ENCODE data around the gene SPACA4. TPM values are rescaled to one million over a fixed set of nuclear protein-coding genes. Genes with fewer than 3 reads are reported as not detected.
A peak's percentile ranks its signal among the peaks of the same experiment; 100 is the strongest.

SPACA4 gene
- total RNA-seq, 1 experiment from 2014 or later = not detected

DNA sequence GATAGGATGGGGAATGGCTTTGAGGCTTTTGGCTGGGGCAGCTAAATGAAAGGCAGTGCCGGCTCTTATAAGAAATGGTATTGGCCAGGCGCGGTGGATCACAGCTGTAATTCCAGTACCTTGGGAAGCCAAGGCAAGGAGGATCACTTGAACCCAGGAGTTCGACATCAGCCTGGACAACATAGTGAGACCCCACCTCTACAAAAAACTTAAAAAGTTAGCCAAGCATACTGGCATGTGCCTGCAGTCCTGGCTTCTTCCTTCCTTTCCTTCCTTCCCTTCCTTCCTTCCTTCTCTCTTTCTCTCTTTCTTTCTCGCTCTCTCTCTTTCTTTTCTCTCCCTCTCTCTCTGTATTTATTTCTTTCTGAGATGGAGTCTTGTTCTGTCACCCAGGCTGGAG is 36.3 kb downstream of the SPACA4 start:
- TF ChIP-seq TCF7L2 (IDR thresholded peaks at IDR 0.05; ENCODE audit: low read depth, low read length) (no peak), SIN3A (IDR thresholded peaks at IDR 0.05; ENCODE audit: borderline replicate concordance, insufficient read depth, low read depth, low read length) (no peak), POLR2AphosphoS5 (IDR thresholded peaks at IDR 0.05; ENCODE audit: low read depth, low read length) (no peak)
- TF ChIP-seq, protein P1, sequence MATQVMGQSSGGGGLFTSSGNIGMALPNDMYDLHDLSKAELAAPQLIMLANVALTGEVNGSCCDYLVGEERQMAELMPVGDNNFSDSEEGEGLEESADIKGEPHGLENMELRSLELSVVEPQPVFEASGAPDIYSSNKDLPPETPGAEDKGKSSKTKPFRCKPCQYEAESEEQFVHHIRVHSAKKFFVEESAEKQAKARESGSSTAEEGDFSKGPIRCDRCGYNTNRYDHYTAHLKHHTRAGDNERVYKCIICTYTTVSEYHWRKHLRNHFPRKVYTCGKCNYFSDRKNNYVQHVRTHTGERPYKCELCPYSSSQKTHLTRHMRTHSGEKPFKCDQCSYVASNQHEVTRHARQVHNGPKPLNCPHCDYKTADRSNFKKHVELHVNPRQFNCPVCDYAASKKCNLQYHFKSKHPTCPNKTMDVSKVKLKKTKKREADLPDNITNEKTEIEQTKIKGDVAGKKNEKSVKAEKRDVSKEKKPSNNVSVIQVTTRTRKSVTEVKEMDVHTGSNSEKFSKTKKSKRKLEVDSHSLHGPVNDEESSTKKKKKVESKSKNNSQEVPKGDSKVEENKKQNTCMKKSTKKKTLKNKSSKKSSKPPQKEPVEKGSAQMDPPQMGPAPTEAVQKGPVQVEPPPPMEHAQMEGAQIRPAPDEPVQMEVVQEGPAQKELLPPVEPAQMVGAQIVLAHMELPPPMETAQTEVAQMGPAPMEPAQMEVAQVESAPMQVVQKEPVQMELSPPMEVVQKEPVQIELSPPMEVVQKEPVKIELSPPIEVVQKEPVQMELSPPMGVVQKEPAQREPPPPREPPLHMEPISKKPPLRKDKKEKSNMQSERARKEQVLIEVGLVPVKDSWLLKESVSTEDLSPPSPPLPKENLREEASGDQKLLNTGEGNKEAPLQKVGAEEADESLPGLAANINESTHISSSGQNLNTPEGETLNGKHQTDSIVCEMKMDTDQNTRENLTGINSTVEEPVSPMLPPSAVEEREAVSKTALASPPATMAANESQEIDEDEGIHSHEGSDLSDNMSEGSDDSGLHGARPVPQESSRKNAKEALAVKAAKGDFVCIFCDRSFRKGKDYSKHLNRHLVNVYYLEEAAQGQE (IDR thresholded peaks at IDR 0.05; ENCODE audit: insufficient read depth in 1 of 2, low read depth in 2 of 2, low read length in 1 of 2) = no peak
- TF ChIP-seq, protein P2, sequence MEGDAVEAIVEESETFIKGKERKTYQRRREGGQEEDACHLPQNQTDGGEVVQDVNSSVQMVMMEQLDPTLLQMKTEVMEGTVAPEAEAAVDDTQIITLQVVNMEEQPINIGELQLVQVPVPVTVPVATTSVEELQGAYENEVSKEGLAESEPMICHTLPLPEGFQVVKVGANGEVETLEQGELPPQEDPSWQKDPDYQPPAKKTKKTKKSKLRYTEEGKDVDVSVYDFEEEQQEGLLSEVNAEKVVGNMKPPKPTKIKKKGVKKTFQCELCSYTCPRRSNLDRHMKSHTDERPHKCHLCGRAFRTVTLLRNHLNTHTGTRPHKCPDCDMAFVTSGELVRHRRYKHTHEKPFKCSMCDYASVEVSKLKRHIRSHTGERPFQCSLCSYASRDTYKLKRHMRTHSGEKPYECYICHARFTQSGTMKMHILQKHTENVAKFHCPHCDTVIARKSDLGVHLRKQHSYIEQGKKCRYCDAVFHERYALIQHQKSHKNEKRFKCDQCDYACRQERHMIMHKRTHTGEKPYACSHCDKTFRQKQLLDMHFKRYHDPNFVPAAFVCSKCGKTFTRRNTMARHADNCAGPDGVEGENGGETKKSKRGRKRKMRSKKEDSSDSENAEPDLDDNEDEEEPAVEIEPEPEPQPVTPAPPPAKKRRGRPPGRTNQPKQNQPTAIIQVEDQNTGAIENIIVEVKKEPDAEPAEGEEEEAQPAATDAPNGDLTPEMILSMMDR (IDR thresholded peaks at IDR 0.05) = no peak
- Histone ChIP-seq H3K4me1 (ENCODE audit: control insufficient read depth, insufficient read depth, low read length) (peaks cover 8% of the 10 kb centered on the region), H3K27ac (ENCODE audit: low read length) (no peak overlapping the region), H3K4me3 (ENCODE audit: low read depth in 2 of 2, low read length in 2 of 2) (no peak overlapping the region), H3K9me3 (ENCODE audit: control insufficient read depth, insufficient read depth, low read depth, low read length) (no peaks in the 10 kb centered on the region), H3K36me3 (ENCODE audit: control insufficient read depth, insufficient read depth, low read length) (no peaks in the 10 kb centered on the region), H3K27me3 (ENCODE audit: control insufficient read depth, insufficient read depth, low read length) (no peaks in the 10 kb centered on the region)
- ChIA-PET POLR2A (no interaction called here), CTCF (no interaction called here)
- BruUV-seq (replicated peaks) = no TSS peak
- DNase-seq (ENCODE audit: low read depth, low spot score) (no peak), ATAC-seq (no peak)
- intact Hi-C loops (cut with micrococcal nuclease; ENCODE audit: unreplicated experiment) = no loop called here
- in situ Hi-C loops (cut with HindIII; ENCODE audit: low pct_unique_long_range_greater_than_20kb, low sequenced_read_pairs) = no loop called here

DNA sequence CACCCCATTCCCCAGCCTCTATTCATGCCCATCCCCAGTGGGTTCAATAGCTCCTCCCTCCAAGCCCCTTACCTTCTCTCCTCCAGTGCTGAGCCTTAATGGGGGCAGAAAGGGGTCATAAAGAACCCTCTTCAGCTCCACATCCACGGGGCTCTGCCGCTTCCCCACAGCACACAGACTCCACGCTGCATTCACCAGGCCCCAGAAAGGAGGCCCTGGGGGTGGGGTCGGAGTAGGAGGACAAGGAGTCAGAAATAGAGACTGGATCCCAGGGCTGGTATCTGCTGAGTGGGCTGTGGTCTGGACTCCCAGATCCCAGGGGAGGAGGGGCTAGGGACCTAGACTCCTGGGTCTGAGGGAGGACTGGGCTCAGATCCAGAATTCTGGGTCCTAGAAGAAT is 37.8 kb downstream of the SPACA4 start:
- intact Hi-C loops (cut with micrococcal nuclease; ENCODE audit: unreplicated experiment) (no loop called here), in situ Hi-C loops (cut with HindIII; ENCODE audit: low pct_unique_long_range_greater_than_20kb, low sequenced_read_pairs) (no loop called here)
- Histone ChIP-seq H3K27me3 (ENCODE audit: control insufficient read depth, insufficient read depth, low read length) (no peaks in the 10 kb centered on the region), H3K4me3 (ENCODE audit: low read depth in 2 of 2, low read length in 2 of 2) (no peak overlapping the region; a peak in 1 of 4 replicates), H3K9me3 (ENCODE audit: control insufficient read depth, insufficient read depth, low read depth, low read length) (no peaks in the 10 kb centered on the region), H3K4me1 (ENCODE audit: control insufficient read depth, insufficient read depth, low read length) (peaks cover 2% of the 10 kb centered on the region; the same call in 1 of the 2 replicates), H3K27ac (ENCODE audit: low read length) (no peak overlapping the region), H3K36me3 (ENCODE audit: control insufficient read depth, insufficient read depth, low read length) (no peaks in the 10 kb centered on the region)
- TF ChIP-seq POLR2AphosphoS5 (IDR thresholded peaks at IDR 0.05; ENCODE audit: low read depth, low read length) = no peak
- no TSS peak for BruUV-seq (replicated peaks)
- no peak for DNase-seq (ENCODE audit: low read depth, low spot score)
- ATAC-seq = no peak
- ChIA-PET POLR2A (interaction anchor here (1.1 kb wide), 1 partner anchor 21 kb away, joined by 3 read pairs; no protein-coding TSS in a partner anchor), CTCF (no interaction called here)

DNA sequence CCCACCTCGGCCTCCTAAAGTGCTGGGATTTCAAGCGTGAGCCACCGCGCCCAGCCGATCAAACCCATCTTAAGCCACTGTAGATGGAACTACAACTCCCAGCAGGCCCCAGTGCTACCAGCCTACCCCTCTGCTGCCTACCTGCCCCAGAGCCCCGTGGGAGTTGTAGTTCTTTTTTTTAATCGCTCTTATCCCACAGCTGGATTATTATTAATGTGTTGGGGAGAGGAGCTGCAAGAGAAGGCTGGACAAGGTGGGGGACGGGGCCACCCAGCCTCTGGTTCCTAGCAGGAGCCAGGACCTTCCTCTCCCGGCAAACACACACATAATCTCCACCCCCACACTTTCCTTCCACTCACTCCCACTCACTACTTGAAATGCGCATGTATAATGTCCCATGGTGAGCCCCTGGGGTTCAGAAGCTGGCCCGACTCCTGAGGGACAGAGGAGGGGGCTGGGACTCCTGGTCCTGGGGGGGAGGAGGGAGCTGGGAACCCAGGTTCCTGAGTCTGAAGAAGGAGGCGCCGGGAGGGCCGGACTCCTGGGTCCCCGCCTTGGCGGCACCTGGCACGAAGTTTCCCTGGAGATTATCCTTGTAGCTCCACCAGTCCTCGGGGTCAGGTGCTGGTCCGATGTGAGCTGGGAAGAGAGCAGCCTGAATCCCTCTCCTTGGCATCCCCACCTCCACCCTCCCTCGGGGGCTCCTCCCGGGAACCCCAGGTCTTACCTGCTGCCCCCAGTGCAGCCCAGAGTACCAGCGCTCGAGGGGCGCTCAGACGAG is 38.5 kb downstream of the SPACA4 start:
- no TSS peak for BruUV-seq (replicated peaks)
- no peaks in the 10 kb centered on the region for H3K9me3 ChIP-seq (ENCODE audit: control insufficient read depth, insufficient read depth, low read depth, low read length)
- DNase-seq (ENCODE audit: low read depth, low spot score) = no peak
- intact Hi-C loops (cut with micrococcal nuclease; ENCODE audit: unreplicated experiment) = no loop called here
- peak; percentile 85 for ATAC-seq
- peak overlapping the region; percentile 31; the same call in 1 of the 2 replicates for H3K27ac ChIP-seq (ENCODE audit: low read length)
- in situ Hi-C loops (cut with HindIII; ENCODE audit: low pct_unique_long_range_greater_than_20kb, low sequenced_read_pairs) = no loop called here
- peak overlapping the region; percentile 53 to 69 for H3K4me3 ChIP-seq (ENCODE audit: low read depth in 2 of 2, low read length in 2 of 2)
- ChIA-PET CTCF (interaction anchor here (0.6 to 1.0 kb wide), 2 partner anchors 140 to 368 kb away, joined by 4 to 5 read pairs; no protein-coding TSS in a partner anchor), POLR2A (interaction anchor here (0.5 to 1.1 kb wide), 3 partner anchors 21 to 89 kb away, joined by 3 to 6 read pairs (median 4); no protein-coding TSS in a partner anchor)
- no peak for TF ChIP-seq TCF7L2 (IDR thresholded peaks at IDR 0.05; ENCODE audit: low read depth, low read length)
- TF ChIP-seq, protein P2 (IDR thresholded peaks at IDR 0.05) = no peak
- TF ChIP-seq, protein P1 (IDR thresholded peaks at IDR 0.05; ENCODE audit: insufficient read depth in 1 of 2, low read depth in 2 of 2, low read length in 1 of 2) = no peak
- no peak for TF ChIP-seq POLR2AphosphoS5 (IDR thresholded peaks at IDR 0.05; ENCODE audit: low read depth, low read length)
- TF ChIP-seq SIN3A (IDR thresholded peaks at IDR 0.05; ENCODE audit: borderline replicate concordance, insufficient read depth, low read depth, low read length) = no peak
- H3K4me1 ChIP-seq (ENCODE audit: control insufficient read depth, insufficient read depth, low read length) = peaks cover 2% of the 10 kb centered on the region; the same call in 1 of the 2 replicates
- no peaks in the 10 kb centered on the region for H3K36me3 ChIP-seq (ENCODE audit: control insufficient read depth, insufficient read depth, low read length)
- H3K27me3 ChIP-seq (ENCODE audit: control insufficient read depth, insufficient read depth, low read length) = no peaks in the 10 kb centered on the region
